ENCODE data around the gene IGFBP3.

IGFBP3 gene

DNA sequence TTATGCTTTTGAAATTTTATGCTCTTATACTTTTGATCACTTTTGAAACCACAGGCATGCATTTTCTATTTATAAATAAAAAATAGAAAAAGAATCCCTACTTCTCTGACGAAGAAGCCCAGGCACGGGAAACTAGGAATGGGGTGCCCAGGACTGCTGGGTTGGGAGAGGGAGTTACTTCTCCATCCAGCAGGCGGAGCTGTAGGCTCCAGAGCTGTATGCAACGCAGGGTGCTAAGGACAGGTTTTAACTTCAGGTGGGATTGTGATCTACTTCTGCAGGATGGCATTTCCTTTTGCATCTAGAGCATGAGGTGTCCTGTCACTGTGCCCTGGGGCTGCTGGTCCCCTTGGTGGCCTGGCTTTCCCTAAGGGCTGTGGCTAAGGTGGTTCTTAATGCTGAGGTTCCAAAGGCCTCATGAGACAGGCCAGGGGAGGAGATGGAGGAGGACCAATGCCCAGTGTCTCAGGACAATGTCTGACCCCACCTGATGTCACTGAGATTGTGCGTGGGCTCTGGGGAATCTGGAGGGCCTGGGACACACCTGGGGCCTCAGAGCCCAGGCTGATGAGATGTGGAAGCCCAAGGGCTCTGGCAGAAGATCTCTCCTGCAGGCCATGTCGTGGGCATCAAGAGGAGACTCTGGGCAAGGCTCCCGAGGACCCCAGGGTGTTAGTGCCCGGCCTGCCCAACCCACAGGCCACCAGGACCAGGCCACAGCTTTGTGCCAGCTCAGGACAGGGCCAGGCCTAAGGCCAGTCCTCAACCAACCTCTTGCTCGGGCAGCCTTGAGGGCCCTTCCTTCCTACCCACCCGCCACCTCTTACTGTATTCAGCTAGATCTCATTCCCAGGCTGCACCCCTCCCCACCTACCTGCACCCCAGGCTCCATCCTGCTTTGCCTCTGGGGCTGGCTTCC, 48.7 kb downstream of the IGFBP3 start:
- no peak for DNase-seq (ENCODE audit: low read depth)

- DNase-seq (ENCODE audit: low read depth) = no peak
Measured at GRCh38 chr7:45869426-45869825, 51.6 kb downstream of the IGFBP3 start.

- DNase-seq (ENCODE audit: low read depth) = no peak
Measured at GRCh38 chr7:45867471-45867870, 53.6 kb downstream of the IGFBP3 start.

- DNase-seq (ENCODE audit: low read depth) = no peak
Measured at GRCh38 chr7:45865594-45866410, 55.3 kb downstream of the IGFBP3 start.

DNA sequence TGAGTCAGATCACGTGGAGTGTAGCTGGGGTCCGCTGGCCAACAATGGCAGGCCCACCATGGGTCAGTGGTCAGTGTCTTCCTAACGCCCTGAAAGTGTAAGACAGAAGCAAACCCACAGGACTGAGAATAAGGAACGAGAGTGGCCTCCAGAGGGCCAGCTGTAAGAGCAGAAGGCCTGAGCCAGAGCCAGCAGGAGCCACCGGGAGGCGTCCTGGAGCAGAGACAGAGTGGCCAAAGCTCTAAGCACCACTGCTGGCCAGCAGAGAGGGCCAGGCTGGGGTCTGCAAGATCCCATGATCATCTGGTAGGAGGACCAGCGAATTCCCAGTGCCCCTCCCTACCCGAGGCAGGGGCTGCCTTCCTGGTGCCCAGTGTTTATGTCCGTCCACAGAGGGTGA, 57.4 kb downstream of the IGFBP3 start:
- DNase-seq (ENCODE audit: low read depth) = no peak

Data from fibroblast of gingiva (primary cell).